Measurements from ENCODE around the gene ADK.

GRCh38 chr10:74377476-74377875 is 226.5 kb downstream of the ADK start:
- TF ChIP-seq CTCF (conservative IDR thresholded peaks at IDR 0.05; ENCODE audit: low read length), result no peak
- no peak for TF ChIP-seq EZH2phosphoT487 (IDR thresholded peaks at IDR 0.05; ENCODE audit: borderline replicate concordance, low read depth, low read length)

Data from OCI-LY7 (cell line).